ENCODE measurements around the gene GNA12. TPM values are rescaled to one million over a fixed set of nuclear protein-coding genes. Genes with fewer than 3 reads are reported as not detected.
"Not testable (repeated sequence)": the region's sequence is repeated elsewhere in the genome, so short reads cannot be mapped to it uniquely, and the experiment has no call there.

The GNA12 gene
- polyA plus RNA-seq, 3 donors: 36.6 to 45.7 (median 45.6) TPM

- DNase-seq: no peak
Observed at GRCh38 chr7:2699289-2699620, 144.9 kb downstream of the GNA12 start.

DNA sequence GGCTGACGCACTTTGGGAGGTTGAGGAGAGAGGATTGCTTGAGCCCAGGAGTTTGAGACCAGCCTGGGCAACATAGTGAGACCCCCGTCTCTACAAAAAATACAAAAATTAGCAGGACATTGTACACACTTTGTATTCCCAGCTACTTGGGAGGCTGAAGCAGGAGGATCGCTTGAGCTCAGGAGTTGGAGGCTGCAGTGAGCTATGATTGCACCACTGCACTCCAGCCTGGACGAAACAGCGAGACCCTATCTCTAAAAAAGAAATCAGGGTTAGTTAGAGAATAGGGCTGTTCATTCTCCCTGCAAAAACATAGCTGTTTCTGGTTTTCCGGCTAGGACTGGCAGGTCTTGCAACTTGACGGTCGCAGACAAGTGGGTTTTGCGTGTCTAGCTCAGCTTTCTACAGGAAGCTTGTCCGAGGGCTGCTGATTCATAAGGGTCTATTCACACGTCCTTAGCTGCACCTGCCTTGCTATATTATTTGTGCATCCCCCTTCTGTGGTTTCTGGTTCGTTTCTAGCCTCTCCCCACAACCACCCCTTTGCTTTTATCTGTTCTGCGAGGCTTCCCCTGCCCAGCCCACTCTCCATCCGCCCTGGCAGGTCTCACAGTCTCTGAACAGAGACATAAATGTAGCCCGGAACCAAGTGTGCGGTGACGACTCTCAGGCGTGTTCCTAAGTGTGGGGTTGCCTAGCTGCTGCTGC, 145.4 kb downstream of the GNA12 start:
- no peak for DNase-seq

DNA sequence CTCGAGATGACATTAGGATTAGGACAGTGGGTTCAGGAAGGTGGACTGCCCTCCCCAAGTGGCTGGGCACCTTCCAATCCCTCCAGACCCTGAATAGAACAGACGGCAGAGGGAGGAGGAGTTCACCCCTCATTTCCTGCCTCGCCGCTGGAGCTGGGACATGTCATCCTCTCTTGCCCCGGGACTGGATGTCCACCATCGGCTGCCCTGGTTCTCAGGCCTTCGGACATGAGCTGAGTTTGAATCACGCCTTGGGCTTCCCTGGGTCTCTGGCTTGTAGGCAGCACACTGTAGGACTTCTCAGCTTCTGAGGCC, 150.0 kb downstream of the GNA12 start:
- not testable (repeated sequence) for DNase-seq

DNA sequence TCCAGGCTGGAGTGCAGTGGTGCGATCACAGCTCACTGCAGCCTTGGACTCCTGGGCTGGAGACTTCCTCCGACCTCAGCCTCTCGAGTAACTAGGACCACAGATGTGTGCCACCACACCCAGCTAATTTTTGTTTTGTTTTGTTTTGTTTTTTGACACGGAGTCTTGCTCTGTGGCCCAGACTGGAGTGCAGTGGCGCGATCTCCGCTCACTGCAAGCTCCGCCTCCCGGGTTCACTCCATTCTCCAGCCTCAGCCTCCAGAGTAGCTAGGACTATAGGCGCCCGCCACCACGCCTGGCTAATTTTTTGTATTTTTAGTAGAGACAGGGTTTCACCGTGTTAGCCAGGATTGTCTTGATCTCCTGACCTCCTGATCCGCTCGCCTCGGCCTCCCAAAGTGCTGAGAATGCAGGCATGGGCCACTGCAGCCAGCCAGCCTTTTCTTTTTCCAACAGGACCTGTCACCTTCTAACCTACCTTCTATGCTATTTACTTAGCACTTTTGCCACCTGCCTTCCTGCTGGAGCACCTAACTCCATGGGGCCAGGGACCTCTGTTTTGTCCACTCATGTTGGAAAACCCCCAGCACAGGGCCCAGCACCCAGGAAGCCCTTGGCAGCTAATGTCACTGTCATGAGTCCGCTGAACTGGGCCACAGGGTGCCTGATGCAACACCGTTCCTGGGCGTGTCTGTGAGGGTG, 150.5 kb downstream of the GNA12 start:
- DNase-seq: not testable (repeated sequence)

DNA sequence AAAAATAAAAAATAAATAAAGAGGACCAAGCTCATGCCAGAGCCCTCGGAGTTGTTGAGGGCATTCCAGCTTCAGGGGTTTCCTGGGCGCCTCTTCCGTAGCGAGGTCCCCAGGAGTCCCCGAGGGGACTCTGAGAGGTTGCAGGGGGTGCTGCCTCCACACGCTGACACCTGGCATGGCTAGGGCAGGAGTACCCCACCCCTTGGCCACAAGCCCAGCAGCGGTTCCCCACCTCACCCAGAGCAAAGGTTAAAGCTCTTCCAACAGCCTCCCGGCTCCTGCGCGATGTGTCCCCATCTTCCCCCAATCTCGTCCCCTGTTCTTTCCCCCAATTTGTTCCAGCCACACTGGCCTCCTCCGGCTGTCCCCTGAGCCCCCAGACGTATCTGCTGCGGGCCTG, 151.6 kb downstream of the GNA12 start:
- no peak for DNase-seq

DNA sequence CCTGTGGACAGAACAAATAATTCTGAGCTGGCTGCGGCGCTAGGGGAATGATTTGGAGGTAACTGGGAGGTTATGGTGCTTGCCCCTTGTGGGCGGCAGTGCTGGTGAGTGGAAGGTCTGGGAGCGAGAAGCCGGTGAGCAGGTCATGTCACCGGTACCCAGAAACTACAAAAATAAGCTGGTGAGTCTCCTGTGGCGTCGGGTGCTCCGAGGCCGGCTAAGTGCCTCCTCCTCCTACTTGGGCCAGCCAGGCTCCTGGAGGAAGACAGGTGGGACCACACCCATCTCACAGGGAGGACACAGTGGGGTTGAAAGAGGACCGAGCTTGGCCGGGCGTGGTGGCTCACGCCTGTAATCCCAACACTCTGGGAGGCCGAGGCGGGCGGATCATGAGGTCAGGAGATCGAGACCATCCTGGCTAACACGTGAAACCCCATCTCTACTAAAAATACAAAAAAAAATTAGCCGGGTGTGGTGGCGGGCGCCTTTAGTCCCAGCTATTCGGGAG, 152.1 kb downstream of the GNA12 start:
- DNase-seq: not testable (repeated sequence)

- DNase-seq: no peak
Observed at GRCh38 chr7:2691011-2691707, 152.9 kb downstream of the GNA12 start.

GRCh38 chr7:2689951-2690705, 154.0 kb downstream of the GNA12 start:
- DNase-seq: no peak

- no peak for DNase-seq
Observed at GRCh38 chr7:2689343-2689847, 154.7 kb downstream of the GNA12 start.

DNA sequence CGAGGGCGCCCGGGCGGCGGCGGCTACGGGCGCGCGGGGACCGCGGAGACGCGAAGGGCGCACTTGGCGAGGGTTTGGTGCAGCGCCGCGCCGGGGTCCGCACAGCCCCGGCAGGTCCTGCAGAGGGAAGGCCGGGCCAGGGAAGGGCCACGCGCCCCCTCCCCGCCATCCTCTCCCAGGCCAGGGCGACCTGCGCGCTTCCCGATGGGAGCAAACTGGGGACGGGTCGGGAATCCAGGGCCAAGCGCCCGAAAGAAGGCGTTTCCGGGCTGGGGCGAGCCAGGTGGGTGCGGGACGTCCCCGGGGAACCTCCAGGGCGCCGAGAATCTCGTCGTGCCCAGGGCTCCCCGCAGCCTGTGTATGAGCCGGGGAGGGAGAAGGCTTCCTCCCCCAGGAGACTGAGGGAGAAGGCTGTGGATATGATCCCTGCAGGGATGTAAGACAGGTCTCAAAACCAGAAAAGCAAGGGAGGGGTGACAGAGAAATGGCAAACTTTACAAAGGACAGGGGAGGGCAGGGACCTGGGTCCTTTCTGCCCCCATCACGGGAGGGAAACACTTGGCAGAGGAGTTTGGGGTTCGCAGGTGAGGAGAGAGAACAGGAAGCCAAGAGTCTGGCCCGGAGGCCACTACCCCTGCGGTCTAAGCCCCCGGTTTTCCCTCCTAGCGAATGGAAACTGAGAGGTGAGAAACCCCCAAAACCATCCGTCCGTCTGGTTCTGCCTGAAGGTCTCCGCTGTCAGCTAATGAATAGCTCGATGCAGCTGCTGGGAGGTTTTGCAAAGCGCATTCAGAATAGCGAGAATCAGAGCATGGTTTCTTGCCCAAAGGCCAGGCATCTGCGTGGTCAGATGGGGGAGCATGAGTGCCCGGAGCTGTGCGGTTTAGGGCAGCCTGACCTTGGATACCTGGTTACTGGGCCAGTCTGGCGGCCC, 155.4 kb downstream of the GNA12 start:
- DNase-seq: no peak

GRCh38 chr7:2687881-2688318, 156.2 kb downstream of the GNA12 start, which contains the start of gene AMZ1:
Gene AMZ1 (plus strand): TSS chr7:2688202. CDS start chr7:2700452, 12,250 bp downstream.
- no peak for DNase-seq

DNA sequence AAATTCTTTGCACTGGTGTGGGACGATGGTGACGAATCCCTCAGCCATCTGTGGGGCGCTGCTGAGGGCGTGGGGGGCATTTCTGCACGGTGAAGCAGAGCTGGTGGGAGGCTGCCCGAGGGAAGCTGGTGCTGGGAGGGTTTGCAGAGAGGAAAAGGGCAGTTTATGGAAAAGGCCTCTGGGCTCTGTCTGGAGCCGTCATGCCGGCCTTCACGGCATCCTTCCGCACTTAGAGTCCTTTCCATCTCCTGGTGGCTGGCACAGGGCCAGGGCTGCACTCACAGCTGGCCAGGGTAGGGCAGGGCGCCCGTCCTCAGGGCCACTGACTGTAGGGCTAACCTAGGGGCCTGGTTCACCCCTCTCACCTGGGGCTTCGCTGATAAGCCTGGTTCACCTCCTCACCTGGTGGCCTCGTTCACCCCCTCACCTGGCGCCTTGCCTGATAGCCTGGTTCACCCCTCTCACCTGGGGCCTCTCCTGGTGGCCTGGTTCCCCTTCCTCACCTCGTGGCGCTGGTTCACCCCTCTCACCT, 156.7 kb downstream of the GNA12 start:
- no peak for DNase-seq

DNA sequence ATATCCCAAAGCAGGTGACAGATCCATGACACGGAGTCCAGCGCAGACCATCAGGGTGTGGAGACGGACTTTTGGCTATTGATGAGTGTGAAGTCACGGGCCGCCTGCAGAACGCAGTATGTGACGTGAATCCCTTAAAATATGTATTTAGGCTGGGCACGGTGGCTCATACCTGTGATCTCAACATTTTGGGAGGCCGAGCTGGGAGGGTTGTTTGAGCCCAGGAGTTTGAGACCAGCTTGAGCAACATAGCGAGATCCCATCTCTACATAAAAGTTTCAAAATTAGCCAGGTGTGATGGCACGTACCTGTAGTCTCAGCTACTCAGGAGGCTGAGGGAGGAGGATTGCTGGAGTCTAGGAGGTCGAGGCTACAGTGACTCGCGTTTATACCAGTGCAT, 158.0 kb downstream of the GNA12 start:
- no peak for DNase-seq

DNA sequence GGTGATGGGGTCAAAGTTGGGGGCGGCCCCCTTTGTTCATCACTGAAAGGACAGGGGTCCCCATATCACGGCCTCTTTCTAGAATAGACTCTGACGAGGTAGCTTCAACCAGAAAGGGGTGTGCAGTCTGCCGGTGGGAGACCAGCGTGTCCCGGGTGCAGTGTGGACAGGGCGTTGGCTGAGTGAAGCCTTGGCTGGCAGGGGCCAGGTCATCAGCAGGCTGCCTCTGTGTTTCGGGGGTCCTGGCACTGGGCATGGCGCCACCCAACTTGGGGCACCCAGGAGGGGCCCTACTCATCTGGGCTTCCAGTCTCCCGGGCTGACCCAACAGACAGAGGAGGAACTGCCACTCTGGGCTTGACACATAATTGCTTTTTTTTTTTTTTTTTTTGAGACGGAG, 159.6 kb downstream of the GNA12 start:
- no peak for DNase-seq

DNA sequence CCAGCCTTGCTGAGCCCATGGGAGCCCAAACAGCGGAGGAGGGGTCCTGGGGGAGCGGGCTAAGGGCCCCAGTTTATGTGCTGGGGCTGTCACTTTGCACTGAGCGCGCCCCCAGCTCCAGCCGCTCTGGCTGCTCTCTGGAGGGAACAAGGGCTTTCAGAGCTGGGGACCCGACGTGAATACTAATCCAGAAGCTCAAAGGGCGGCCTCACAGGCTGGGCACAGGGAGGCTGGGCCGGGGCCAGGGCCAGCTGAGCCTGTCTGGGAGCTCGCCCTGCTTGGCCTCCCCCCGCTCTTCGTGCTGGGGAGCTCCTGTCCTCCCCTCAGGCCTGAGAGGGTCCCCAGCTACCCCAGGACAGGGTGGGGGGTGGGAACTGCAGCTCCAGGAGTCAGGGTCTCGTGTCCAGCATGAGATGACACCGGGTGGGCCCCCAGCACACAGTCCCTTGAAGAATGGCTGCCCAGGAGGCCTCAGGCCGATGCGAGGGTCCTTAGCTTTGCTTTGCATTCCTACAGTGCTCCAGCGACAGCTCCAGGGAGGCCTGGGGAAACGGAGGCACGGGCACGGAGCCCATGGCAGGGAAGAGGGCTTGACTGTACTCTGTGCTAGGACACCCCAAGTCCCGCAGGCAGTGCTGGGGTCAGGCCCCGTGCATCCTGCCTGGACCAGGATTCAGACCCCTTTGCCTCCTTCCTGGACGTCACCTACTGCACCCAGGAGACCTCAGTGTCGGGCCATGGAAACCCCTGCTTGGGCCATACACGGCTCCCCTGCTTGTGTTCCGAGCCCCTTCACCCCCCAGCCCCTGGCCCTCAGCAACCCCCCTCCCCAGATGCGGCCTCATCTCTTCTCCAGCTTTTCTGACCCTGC, 161.9 kb downstream of the GNA12 start:
- no peak for DNase-seq

DNA sequence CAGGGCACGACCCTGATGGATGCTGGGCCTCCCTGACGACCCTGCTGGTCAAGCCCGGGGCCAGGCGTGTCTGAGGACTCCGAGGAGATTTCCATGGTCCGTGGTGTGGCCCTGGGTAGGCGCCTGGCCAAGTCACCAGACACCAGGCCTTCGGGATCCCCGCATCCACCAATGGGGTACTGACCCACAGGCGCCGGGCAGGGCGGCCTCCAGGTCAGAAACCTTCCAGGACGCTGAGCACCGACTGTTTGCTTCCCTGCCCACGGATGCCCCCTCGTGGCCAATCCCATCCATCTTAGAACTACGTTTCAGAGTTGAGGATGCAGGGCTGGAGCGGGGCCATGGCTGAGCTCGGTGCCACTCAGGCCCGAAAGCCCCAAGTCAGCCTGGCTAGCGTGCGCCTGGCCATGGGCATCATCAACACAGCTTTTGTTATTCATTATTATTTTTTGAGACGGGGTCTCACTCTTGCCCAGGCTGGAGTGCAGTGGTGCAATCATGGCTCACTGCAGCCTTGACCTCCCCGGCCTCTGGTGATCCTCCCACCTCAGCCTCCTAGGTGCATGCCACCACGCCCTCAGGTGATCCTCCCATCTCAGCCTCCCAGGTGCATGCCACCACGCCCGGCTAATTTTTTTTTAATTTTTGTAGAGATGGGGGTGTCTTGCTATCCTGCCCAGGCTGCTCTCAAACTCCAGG, 163.2 kb downstream of the GNA12 start:
- peak; percentile 54 for DNase-seq

DNA sequence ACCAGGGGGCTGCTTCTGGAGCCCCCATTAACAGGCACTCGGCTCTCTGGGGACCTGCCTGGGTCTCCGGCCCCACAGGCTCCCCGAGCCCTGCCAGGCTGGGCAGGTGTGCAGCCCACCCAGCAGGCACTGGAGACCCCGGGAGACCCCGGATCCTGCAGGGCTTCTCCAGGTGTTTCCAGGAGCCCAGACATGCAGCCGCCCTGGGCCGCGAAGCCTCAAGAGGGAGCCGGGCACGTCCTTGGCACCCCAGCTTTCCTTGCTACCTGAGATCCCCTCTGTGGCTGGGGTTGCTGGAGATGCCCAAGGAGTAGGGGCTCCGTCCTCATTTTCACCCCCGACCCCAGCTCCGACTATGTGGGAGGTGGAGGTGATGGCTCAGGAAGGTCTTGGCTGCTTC, 163.9 kb downstream of the GNA12 start:
- DNase-seq: no peak

All from renal pelvis (tissue), 4 donors.